ENCODE measurements around the gene HCCS.

DNA sequence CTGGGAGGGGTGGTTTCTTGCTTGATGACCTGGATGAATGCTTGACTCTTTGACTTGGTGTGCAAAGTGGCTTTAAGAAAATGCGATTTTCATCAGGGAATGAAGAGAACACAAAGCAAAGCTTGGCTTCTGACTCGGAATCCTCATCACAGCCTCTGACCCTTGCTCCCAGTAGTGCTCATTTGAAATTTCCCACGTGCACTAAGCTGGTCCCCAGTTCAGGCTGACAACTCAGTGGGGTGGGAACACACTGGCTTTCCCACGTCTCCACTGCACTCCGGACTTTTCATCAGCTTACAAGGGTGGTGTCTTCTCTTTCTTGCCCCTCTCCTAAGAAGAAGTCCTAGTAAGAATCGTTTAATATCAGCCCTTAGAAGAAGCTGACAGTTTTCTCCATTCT, 53.3 kb downstream of the HCCS start:
- TF ChIP-seq EZH2phosphoT487 (IDR thresholded peaks at IDR 0.05; ENCODE audit: low read depth, severe bottlenecking, unreplicated experiment): no peak
- TF ChIP-seq, protein P1, sequence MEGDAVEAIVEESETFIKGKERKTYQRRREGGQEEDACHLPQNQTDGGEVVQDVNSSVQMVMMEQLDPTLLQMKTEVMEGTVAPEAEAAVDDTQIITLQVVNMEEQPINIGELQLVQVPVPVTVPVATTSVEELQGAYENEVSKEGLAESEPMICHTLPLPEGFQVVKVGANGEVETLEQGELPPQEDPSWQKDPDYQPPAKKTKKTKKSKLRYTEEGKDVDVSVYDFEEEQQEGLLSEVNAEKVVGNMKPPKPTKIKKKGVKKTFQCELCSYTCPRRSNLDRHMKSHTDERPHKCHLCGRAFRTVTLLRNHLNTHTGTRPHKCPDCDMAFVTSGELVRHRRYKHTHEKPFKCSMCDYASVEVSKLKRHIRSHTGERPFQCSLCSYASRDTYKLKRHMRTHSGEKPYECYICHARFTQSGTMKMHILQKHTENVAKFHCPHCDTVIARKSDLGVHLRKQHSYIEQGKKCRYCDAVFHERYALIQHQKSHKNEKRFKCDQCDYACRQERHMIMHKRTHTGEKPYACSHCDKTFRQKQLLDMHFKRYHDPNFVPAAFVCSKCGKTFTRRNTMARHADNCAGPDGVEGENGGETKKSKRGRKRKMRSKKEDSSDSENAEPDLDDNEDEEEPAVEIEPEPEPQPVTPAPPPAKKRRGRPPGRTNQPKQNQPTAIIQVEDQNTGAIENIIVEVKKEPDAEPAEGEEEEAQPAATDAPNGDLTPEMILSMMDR (IDR thresholded peaks at IDR 0.05; ENCODE audit: poor library complexity): no peak

Data from hepatocyte (in vitro differentiated cells).